Lower leg skin (tissue), 3 donors: ENCODE measurements around the gene JAML.

Source experiments
- CTCF ChIP-seq, 3 donors: fragments of 450-650 bp; IDR thresholded peaks; one replicate each; pipeline ENCODE4 v1.5.1; 2016; ENCODE audit warnings: antibody characterized with exemption in 3 of 3, mild to moderate bottlenecking in 3 of 3, moderate library complexity in 2 of 3
- POLR2A ChIP-seq, 2 donors: fragments of 450-650 bp; IDR thresholded peaks; one replicate each; pipeline ENCODE4 v1.6.1; 2016 to 2017; ENCODE audit warnings: antibody characterized with exemption in 2 of 2, mild to moderate bottlenecking in 1 of 2, moderate library complexity in 1 of 2

DNA sequence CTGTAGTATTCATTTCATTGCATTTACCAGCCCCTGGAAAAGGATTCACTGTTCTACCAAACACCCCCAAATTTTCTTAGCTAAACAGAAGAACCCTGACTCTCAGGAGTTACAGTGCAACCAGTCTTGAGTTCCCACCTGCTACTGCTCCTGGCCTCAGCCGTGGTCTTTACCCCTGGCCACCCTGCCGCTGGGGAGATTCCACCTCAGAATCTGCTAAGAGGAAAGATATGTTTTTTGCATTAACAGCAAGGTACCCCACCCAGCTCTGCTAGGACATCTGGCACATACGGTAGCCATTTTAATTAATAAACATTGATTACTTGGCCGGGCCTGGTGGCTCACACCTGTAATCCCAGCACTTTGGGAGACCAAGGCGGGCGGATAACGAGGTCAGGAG lies 9.0 kb downstream of the JAML start:
- TF ChIP-seq CTCF (IDR thresholded peaks at IDR 0.05) (no peak), POLR2A (IDR thresholded peaks at IDR 0.05) (no peak)
